Activated CD8-positive, alpha-beta memory T cell treated with anti-CD3 and anti-CD28 coated beads for 36 hours (primary cell): ENCODE data around the gene OSBPL9. TPM values are rescaled to one million over a fixed set of nuclear protein-coding genes. Genes with fewer than 3 reads are reported as not detected.

Experiments used
- CTCF ChIA-PET: fragments of 350-600 bp; sonication (Branson Sonifier 250); formaldehyde crosslinking; loops from one replicate; lab custom pipeline; 2021; ENCODE audit warnings: antibody characterized with exemption; lab: Charles Lee
- POLR2A ChIA-PET: fragments of 350-600 bp; sonication (Branson Sonifier 250); formaldehyde crosslinking; loops from one replicate; lab custom pipeline; 2021; ENCODE audit warnings: antibody characterized with exemption; lab: Charles Lee
- total RNA-seq, 2 experiments: library from RNA; stranded (reverse); gene quantifications; one replicate each; pipeline ENCODE4 v1.2.3, GENCODE V29; 2021

OSBPL9 gene
- total RNA-seq, 2 experiments from 2014 or later: 49.5 to 49.6 TPM

DNA sequence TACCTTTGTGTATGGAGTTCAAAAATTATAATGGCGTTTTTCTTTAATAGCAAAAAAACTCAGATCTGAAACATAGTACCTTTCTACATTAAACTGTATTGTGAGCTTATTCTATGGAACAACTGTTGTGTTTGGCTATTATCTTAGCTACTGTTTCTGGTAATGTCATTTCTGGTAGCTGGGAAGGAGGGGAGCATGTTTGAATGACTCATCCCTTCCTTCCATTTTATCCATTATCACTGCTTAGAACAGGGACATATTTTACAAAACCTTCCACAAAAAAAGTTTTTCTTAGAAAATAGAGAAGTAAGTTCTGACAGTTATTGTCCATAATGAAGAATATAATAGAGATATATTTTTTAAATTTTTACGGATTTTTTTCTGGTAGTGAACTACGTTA lies 133.3 kb downstream of the OSBPL9 start:
- CTCF ChIA-PET: interaction anchor here (0.6 kb wide), 1 partner anchor 27 kb away, joined by 3 read pairs; no protein-coding TSS in a partner anchor

DNA sequence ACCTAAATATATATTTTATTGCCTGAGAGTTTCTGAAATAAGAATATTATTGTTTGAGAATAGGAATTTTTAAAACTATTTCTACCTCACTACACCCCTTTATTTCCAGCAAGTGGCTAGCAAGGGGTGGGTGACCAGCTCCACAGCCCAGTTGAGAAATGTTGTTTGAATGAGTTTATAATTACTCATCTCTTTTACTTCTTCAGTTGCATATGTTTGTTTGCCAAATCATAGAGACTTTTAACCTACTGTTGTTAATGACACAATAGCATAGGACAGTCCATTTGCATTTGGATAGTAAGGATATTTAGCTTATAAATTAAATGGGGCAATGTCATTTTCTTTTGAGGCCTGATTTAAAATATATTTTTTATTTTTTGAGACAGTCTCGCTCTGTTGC lies 133.8 kb downstream of the OSBPL9 start:
- ChIA-PET CTCF (no interaction called here), POLR2A (no interaction called here)

More for the DNA sequence above, 133.3 kb downstream of the OSBPL9 start:
- POLR2A ChIA-PET: no interaction called here

DNA sequence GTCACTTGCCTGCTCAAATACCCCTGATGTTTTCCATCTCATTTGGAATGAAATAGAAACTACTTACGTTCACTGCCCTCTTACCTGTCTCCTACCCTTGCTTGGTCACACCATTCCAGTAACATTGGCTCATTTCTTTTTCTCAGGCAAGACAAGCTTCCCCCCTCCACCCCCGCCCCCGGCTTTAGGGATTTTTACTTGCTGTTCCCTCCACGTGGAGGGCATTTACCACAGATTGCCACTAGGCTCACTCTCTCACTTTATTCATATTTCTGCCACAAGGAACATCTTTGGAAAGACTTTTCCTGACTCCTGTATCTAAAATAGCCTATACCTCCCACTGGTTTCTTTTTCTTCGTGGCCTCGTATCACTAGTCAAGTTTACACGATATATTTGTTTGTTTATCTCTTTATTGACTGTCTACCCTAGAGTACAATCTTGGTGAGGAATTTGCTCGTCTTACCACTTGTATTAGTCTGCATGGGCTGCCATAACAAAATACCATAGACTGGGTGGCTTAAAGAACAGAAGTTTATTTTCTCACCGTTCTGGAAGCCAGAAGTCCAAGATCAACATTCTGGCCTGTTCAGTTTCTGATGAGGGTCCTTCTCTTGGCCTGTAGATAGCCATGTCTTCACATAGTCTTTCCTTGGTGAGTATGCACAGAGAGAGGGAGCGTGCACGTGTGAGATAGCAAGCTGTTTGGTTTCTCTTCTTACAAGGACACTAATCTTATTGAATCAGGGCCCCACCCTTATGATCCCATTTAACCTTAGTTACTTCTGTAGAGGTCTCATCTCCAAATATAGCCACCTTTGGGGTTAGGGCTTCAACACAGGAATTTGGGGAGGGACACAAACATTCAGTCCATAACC lies 135.4 kb downstream of the OSBPL9 start:
- POLR2A ChIA-PET: no interaction called here
- CTCF ChIA-PET: no interaction called here

DNA sequence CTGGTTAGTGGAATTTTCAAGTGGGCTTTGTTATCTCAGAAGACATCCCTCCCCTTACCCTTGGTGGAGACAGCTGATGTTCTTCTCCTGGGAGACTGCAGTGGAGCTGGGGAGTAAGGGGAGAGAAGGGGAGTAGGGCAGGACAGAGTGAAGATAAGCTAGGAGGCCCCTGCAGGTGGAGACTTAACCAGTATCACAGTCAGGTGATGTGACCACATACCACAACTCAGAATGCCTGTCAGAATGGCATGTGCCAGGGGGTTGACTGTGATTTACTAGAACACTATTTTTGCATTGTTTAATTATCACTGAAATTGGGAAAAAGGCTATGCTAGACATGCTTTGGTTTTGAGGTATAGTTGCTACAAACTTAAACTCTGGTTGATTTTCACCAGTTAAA lies 137.1 kb downstream of the OSBPL9 start:
- CTCF ChIA-PET: no interaction called here
- POLR2A ChIA-PET: interaction anchor here (0.5 kb wide), 1 partner anchor 17 kb away, joined by 4 read pairs; no protein-coding TSS in a partner anchor

DNA sequence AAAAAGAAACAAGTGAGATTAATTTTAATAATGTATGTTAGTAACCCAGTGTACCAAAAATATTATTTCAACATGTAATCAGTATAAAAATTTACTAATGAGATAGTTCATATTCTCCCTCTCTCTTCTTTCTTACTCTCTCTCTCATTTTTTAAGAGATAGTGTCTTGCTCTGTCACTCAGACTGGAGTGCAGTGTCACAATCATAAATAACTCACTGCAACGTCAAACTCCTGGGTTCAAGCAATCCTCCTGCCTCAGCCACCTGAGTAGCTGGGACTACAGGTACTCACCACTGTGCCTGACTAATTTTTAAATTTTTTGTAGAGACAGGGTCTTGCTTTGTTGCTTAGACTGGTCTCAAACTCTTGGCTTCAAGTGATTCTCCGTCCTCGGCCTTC lies 137.8 kb downstream of the OSBPL9 start:
- POLR2A ChIA-PET: no interaction called here

DNA sequence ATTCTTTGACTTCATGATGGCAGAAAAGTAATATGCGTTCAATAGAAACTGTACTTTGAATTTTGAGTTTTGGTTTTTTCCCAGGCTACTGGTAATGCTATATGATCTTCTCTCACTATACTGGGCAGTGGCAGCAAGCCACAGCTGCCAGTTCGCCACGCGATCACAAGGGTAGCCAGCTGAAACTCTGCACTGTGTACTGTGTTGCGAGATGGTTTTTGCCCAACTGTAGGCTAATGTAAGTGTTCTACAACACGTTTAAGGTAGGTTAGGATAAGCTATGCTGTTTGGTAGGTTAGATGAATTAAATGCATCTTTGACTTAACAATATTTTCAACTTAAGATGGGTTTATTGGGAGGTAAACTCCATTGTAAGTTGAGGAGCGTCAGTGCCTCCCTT lies 138.5 kb downstream of the OSBPL9 start:
- ChIA-PET POLR2A (no interaction called here), CTCF (interaction anchor here (0.6 kb wide), 1 partner anchor 12 kb away, joined by 4 read pairs; no protein-coding TSS in a partner anchor)

More for the DNA sequence above, 137.8 kb downstream of the OSBPL9 start:
- CTCF ChIA-PET: no interaction called here

DNA sequence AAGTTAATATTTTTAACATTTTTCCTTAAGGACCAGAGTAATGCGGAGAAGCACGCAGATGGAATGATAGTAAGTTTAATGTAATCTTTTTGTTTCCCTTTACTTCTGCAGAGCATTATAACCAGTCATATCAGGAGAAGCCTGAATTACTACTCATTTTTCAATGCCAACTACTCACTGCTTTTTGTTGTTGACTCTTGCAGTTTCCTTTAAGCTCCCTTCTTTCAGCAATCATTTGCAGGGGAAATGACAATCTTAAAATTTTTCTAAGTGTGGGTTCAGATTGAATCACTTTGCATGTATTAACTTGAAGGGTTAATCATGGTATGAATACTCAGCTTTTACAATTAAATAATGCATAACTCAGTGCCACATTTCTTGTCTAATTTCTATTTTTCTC lies 139.4 kb downstream of the OSBPL9 start:
- POLR2A ChIA-PET: no interaction called here
- CTCF ChIA-PET: interaction anchor here (0.6 kb wide), 1 partner anchor 11 kb away, joined by 4 read pairs; no protein-coding TSS in a partner anchor

DNA sequence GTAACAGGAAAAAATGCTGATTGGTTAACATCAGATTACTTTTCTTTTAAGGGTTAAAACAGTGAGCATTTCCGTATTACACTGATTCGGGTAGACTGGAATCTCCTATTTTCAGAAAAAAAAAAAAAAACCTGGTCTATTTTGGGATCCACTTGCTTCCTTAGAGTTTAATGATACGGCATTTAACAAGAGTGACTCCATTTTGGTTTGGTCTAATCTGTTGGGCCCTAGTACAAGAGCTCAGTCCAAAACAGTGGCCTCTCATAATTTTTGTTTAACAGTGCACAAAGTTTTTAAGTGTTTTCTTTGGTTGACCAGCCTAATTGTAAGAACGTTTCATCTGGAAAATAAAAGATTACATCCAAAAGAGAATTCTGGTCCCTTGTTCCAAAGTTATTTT lies 141.4 kb downstream of the OSBPL9 start:
- CTCF ChIA-PET: no interaction called here
- POLR2A ChIA-PET: no interaction called here

DNA sequence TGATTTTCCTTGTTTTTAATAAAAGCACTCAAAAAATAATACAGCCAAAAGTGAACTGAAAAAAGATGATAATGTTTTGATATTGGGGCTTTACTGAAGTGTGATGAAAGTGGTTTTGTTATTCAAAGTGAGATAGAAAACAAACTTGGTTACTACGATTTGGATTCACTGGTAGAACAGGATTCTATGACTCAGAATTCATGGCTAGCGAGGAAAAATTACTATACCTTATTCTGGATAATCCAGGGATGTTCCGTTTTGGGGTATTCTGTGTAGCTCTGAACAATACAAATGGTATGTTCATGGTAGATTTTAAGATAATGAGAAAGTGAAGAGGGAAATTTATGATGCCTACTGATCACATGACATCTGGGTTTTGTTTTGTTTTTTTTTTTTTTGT lies 144.0 kb downstream of the OSBPL9 start:
- ChIA-PET CTCF (no interaction called here), POLR2A (interaction anchor here (0.7 kb wide), 2 partner anchors 70 to 187 kb away, joined by 4 read pairs; no protein-coding TSS in a partner anchor)

DNA sequence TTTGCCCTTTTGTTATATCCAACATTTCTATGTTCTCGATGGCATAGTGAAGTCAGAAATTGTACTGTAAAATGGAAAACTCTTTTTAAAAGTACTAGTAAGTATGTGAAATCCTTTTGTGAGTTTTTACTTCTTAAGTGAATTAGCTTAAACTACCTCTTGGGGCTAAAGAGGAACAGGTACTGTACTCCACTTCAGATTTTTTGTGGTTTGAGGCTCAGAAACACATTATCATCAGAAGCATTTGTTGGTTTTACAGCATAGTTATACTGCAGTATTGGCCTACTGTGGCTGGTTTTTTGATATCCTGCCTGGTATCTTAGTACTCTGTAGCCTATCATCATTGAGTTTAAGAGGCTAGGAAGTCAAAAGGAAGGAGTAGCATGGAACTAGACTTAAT lies 144.5 kb downstream of the OSBPL9 start:
- CTCF ChIA-PET: no interaction called here
- POLR2A ChIA-PET: interaction anchor here (0.7 kb wide), 1 partner anchor 70 kb away, joined by 4 read pairs; no protein-coding TSS in a partner anchor

DNA sequence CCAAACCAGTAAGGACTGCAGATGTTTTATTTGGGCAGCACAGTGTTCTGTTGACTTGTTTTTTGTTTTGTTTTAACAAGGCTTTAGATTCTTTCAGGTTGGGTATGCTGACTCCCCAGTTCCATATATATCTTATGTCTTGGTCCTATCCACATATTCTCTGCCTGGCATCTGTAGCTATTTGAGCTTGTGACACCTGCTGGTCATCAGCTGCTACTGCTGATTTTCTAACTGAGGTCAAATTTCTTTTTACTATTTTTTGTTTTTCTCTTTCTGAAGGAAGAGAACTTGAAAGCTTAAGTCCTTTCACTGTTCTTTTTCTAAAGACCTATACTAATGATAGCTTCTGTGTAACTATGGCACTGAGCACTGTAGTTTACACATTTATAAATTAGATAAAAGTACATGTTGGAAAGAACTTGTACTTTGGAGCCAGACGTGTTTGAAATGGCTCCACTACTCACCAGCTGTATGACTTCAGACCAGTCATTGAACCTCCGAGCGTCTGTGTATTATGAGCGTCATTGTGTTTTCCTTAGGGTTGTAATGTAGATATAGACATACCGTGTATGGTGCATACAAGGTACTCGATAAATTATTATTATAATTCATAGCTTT lies 152.2 kb downstream of the OSBPL9 start:
- ChIA-PET CTCF (interaction anchor here (0.9 to 1.3 kb wide), 3 partner anchors 12 to 151 kb away, joined by 3 to 9 read pairs (median 3); no protein-coding TSS in a partner anchor), POLR2A (no interaction called here)

DNA sequence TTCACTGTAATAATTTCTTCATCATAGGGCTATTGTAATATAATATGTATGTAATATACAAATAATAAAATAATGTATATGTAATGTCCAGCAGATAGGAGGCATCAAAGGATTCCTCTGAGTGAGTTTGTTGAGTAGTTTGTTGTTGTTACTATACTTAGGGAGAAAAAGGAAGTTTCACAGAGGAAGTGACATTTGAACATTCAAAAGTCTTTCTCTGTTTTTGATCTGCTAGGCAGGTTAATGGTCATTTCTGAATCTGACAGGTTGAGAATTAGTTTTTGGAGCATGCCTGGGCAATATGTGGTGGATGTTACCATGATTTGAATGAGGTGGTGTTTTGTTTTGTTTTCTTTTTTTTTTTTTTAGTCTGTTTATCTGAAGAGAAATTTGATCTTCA lies 159.5 kb downstream of the OSBPL9 start:
- ChIA-PET CTCF (no interaction called here), POLR2A (no interaction called here)

DNA sequence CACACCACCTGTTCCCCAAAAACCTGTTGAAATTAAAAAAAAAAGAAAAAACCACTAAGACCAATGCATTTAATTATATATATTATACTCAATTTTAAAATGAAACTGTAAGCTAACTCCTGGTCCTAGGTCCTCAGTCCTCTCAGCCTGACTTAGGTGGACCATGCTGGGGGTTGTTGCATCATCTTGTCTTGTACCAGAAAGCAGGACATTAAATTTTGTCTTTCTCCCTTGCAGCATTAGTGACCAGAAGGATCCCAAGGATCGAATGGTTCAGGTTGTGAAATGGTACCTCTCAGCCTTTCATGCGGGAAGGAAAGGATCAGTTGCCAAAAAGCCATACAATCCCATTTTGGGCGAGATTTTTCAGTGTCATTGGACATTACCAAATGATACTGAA lies 164.0 kb downstream of the OSBPL9 start:
- ChIA-PET POLR2A (no interaction called here), CTCF (interaction anchor here (1.0 kb wide), 1 partner anchor 12 kb away, joined by 3 read pairs; no protein-coding TSS in a partner anchor)

DNA sequence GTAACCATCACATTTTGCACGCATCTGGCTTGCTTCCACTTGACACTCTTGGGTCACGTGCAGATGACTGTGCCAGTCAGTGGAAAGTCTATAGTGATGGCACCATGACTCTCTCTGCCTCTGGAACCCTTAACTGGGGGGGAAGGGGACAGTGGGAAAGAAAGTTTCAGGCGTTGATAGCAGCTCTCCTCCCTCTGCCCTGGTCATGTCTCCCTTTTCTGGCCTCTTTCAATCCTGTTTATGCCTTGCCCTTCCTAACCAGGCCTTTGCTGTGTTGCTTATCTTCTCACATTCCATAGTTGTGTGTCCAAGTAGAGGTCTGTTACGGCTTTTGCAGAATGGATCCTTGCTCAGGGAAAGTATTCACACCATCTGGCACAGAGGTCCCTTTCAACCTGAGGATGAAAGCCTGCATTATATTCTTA lies 168.1 kb downstream of the OSBPL9 start:
- CTCF ChIA-PET: no interaction called here
- POLR2A ChIA-PET: no interaction called here

DNA sequence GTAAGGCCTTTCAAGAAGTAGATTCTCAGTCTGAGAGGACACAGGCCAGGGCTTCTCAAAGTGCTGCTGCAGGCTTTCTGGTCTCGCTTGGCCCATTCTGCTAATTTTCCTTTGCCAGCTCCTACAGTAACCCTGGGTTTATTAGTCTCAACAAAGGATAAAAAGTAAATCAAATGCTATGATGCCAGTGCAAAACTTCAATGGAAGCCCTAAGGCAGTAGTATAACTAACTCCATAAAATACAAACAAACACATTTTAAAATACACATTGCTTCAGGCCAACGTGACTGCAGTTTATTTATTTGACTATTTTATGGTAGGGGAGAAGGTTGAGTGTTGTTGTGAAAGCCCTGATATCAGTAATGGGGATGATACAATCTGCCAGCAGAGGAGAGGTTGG lies 172.0 kb downstream of the OSBPL9 start:
- ChIA-PET CTCF (no interaction called here), POLR2A (no interaction called here)

DNA sequence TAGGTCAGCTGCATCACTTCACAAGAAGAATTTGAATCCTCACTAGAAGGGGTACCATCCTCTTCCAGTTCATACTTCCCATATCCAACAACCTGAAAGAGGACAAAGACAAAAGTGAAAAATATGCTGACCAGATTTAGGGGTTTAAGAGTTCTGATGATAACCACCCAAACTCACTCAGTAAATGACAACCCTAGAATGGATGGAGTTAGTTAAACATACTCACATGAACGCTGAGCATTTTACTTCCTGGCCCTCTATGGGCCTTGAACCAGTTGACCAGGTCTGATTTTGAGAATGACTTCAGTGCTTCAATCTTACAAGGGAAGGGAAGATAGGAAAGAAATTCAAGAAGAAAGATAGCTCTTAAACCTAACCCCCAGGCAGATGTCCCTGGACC lies 172.4 kb downstream of the OSBPL9 start:
- CTCF ChIA-PET: no interaction called here
- POLR2A ChIA-PET: no interaction called here

DNA sequence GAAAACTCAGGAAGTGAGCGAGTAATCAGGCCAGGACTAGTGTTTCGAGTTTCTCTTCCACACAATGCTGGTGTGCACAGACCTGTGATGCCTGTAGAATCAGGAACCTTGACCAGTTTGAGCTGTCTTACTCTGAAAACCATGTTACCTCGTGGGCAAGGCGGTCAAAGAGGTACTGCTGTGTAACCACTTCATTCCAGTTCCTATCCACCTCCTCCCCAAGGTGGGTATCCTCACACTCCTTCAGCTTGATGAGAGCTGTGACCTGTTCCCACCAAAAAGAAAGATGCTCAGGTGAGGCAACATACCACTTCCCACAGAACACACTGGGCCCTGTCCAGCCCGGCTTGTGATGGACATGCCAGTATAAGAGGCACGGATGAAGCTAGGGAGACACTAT lies 173.5 kb downstream of the OSBPL9 start:
- CTCF ChIA-PET: no interaction called here
- POLR2A ChIA-PET: no interaction called here

DNA sequence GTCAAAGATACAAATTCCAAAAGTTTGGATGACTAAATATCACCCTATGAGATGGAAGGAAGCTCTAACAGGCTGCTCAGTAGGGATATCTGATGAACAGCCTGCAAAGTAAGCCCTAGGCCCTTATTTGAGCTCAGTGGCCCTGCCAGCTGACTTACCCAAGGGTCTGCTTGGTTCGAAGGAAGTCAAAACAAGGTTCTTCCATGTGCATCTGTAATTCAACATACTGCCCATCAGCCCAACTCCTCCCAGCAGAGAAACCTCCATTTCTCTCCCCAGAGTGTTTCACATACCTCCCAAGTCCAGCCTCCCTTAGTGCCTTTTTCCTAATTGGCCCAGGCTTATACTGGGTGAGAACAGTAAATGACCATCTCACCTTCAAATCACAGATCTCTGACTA lies 175.0 kb downstream of the OSBPL9 start:
- POLR2A ChIA-PET: no interaction called here
- CTCF ChIA-PET: no interaction called here

DNA sequence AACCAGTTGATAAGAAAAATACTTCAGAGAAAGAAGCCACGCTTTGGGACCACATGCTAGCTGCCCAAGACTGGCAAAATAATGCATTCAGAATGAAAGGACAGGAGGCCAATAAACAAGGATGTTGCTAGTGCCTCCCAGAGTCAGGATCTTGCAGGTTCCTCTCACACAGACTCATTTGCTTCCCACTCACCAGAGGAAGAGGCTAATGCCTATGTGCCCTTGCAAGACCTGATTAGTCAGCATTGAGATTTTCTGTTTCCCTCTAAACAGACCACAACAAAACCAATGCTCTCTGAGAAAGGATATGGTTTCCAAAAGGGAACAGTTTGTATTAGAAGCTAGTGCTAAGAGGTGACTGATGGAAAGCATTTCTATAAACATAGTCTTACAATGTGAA lies 176.0 kb downstream of the OSBPL9 start:
- ChIA-PET CTCF (no interaction called here), POLR2A (no interaction called here)

DNA sequence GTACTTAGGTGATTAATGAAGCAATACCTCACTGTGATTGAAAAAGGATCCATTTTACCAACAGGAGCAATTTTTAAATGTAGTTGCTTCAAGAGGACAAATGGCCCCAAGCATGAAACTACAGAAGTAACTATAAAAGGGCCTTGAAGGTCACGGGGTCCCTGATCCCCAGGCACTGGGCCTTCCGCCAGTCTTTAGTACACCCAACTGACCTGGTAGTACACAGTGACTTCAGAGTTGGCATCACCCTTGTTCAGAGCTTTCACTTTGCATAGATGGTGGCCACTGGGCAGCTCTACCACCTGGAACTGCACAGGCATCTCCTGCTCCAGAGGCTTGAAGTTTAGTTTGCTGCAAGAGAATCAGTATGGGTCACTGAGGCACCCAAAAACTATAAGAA lies 177.4 kb downstream of the OSBPL9 start:
- CTCF ChIA-PET: no interaction called here
- POLR2A ChIA-PET: no interaction called here
